GM12878 (cell line): ENCODE results near the gene RARRES1. TPM values are rescaled to one million over a fixed set of nuclear protein-coding genes. Genes with fewer than 3 reads are reported as not detected.

Experiments used
- ATAC-seq: fragments of 200-7000 bp; cut with Tn5 transposase; 3 replicates; pipeline ENCODE4 v1.9.1; 2020; ENCODE audit warnings: mild to moderate bottlenecking, moderate library complexity
- BruUV-seq: library from RNA; stranded (reverse); fragments of 400-500 nt; replicated peaks from 2 replicates; lab custom pipeline; 2021; lab: Mats Ljungman, UMichigan
- CTCF ChIA-PET: fragments of 300-600 bp; sonication (Branson Sonifier 250); formaldehyde crosslinking; extraction: SDS; loops from one replicate; lab custom pipeline; 2021; ENCODE audit warnings: inconsistent platforms; lab: Yijun Ruan, JAX
- POLR2A ChIA-PET: fragments of 350-600 bp; formaldehyde crosslinking; extraction: SDS; loops from one replicate; lab custom pipeline; 2021; ENCODE audit warnings: inconsistent platforms; lab: Charles Lee
- RAD21 ChIA-PET: fragments of 300-600 bp; sonication (Branson Sonifier 250); formaldehyde crosslinking; loops from one replicate; lab custom pipeline; 2023; ENCODE audit warnings: antibody characterized with exemption; ENCODE audit not compliant: unreplicated experiment; lab: Charles Lee
- SMC1A ChIA-PET: fragments of 300-600 bp; sonication (Branson Sonifier 250); formaldehyde crosslinking; loops from one replicate; lab custom pipeline; 2023; ENCODE audit not compliant: unreplicated experiment, uncharacterized antibody; lab: Charles Lee
- DNase-seq: peaks from one replicate; pipeline ENCODE4 v3.0.0-alpha.2; 2011; ENCODE audit warnings: low read depth, low spot score
- FAIRE-seq: peaks from 3 replicates; lab custom pipeline; 2011; peaks lifted over from hg19 to GRCh38; lab: Jason Lieb, UNC
- H2AFZ ChIP-seq: 2 replicates; pipeline ENCODE4 v1.6.0; 2011; ENCODE audit warnings: low read depth, low read length, control low read depth; ENCODE audit not compliant: control insufficient read depth
- H3K27ac ChIP-seq: 2 replicates; pipeline ENCODE4 v1.5.1; 2011; ENCODE audit warnings: control low read depth; ENCODE audit not compliant: control insufficient read depth, insufficient read depth
- H3K27me3 ChIP-seq, 2 experiments: replicated peaks in 1 of 2; 2 replicates each; pipeline versions ENCODE4 v1.6.0 to v1.6.1; 2011; ENCODE audit warnings: low read length in 1 of 2; ENCODE audit not compliant: control insufficient read depth in 2 of 2, insufficient read depth in 2 of 2
- H3K36me3 ChIP-seq, 2 experiments: 2 replicates each; pipeline ENCODE4 v1.5.1; 2011; ENCODE audit warnings: low read length in 1 of 2; ENCODE audit not compliant: control insufficient read depth in 2 of 2, insufficient read depth in 2 of 2
- H3K4me1 ChIP-seq: 2 replicates; pipeline ENCODE4 v1.6.1; 2011; ENCODE audit warnings: mild to moderate bottlenecking, low read length, moderate library complexity, mixed read lengths; ENCODE audit not compliant: control insufficient read depth, insufficient read depth
- H3K4me2 ChIP-seq: 2 replicates; pipeline ENCODE4 v1.6.0; 2011; ENCODE audit warnings: control low read depth; ENCODE audit not compliant: control insufficient read depth, insufficient read depth
- H3K4me3 ChIP-seq: fragments of 200-600 bp; sonication (generic); 2 replicates; pipeline ENCODE4 v1.5.1; 2016
- H3K79me2 ChIP-seq: 2 replicates; pipeline ENCODE4 v1.6.0; 2011; ENCODE audit warnings: low read length; ENCODE audit not compliant: control insufficient read depth, insufficient read depth
- H3K9ac ChIP-seq: 2 replicates; pipeline ENCODE4 v1.8.0; 2011; ENCODE audit warnings: low read length, control low read depth, mixed read lengths; ENCODE audit not compliant: control insufficient read depth, insufficient read depth
- H3K9me3 ChIP-seq: replicated peaks from 3 replicates; pipeline ENCODE4 v1.5.1; 2011; ENCODE audit warnings: mild to moderate bottlenecking, low read length; ENCODE audit not compliant: control insufficient read depth, insufficient read depth
- H4K20me1 ChIP-seq: 2 replicates; pipeline ENCODE4 v1.6.0; 2011; ENCODE audit not compliant: control insufficient read depth, insufficient read depth
- EP300 ChIP-seq, 2 experiments: fragments of 150-350 bp in 1 of 2; IDR thresholded peaks; 2 replicates each; pipeline ENCODE4 v1.6.1; 2011 to 2012; ENCODE audit warnings: low read depth in 2 of 2, low read length in 2 of 2, borderline replicate concordance in 1 of 2, improper control_type of control experiment in 1 of 2, inconsistent platforms in 1 of 2; ENCODE audit not compliant: control insufficient read depth in 1 of 2
- IKZF1 ChIP-seq: fragments of 450-650 bp; conservative IDR thresholded peaks from 2 replicates; pipeline ENCODE4 v1.6.1; 2017; ENCODE audit warnings: antibody characterized with exemption, mild to moderate bottlenecking
- JUNB ChIP-seq: IDR thresholded peaks from 2 replicates; pipeline ENCODE4 v1.6.1; 2016; ENCODE audit warnings: antibody characterized with exemption, mild to moderate bottlenecking
- MYC ChIP-seq: IDR thresholded peaks from 2 replicates; pipeline ENCODE4 v1.6.1; 2011; ENCODE audit warnings: mild to moderate bottlenecking, low read length, moderate library complexity, inconsistent platforms; ENCODE audit not compliant: insufficient read depth, insufficient replicate concordance, insufficient read length, severe bottlenecking
- SIX5 ChIP-seq: IDR thresholded peaks from 2 replicates; pipeline ENCODE4 v1.6.1; 2011; ENCODE audit warnings: mild to moderate bottlenecking, low read depth, low read length, moderate library complexity; ENCODE audit not compliant: severe bottlenecking
- TARDBP ChIP-seq: IDR thresholded peaks from 2 replicates; pipeline ENCODE4 v1.6.1; 2016; ENCODE audit warnings: borderline replicate concordance
- YY1 ChIP-seq: IDR thresholded peaks from 2 replicates; pipeline ENCODE4 v1.6.1; 2011; ENCODE audit warnings: low read depth, mild to moderate bottlenecking, low read length
- ZNF622 ChIP-seq: fragments of 450-650 bp; IDR thresholded peaks from 2 replicates; pipeline ENCODE4 v1.6.1; 2017; ENCODE audit warnings: mild to moderate bottlenecking, inconsistent platforms
- WGBS: methylation state at CpG from one replicate; pipeline ENCODE4 v1.1.6; 2016; ENCODE audit warnings: low lambda C conversion rate; ENCODE audit not compliant: insufficient replicate concordance, insufficient coverage; ENCODE audit errors: missing lambda C conversion rate; 5-methylcytosine and 5-hydroxymethylcytosine counted together
- in situ Hi-C: fragments of 300-500 bp; cut with MboI; formaldehyde crosslinking; loops from 9 replicates; pipeline ENCODE4 v1.14.3; 2018; ENCODE audit warnings: mixed read lengths
- intact Hi-C: fragments of 100-400 bp; cut with micrococcal nuclease; formaldehyde crosslinking; loops from one replicate; pipeline ENCODE4 v1.14.2; 2022; ENCODE audit not compliant: unreplicated experiment
- polyA plus RNA-seq, 11 experiments: library from polyadenylated mRNA; depleted of rRNA in 4 of 11; unstranded in 6 of 11; stranded (reverse) in 5 of 11; fragments of >200 nt; fragmentation: Nextera tagmentation in 4 of 11; fragmentation: Illumina TruSeq in 1 of 11; extraction: Ambion mirVana in 4 of 11; extraction: Trizol in 1 of 11; gene quantifications; 1 replicate in 1 of 11; 2 replicates in 10 of 11; pipeline versions ENCODE4 v1.2.1 to v1.2.3, GENCODE V29; 2011 to 2016; ENCODE audit warnings: inconsistent platforms in 2 of 11, missing spikeins in 2 of 11, low read depth in 1 of 11
- total RNA-seq, 4 experiments: library from RNA; depleted of rRNA in 3 of 4; stranded (reverse); fragments of >200 nt in 3 of 4; fragmentation: Illumina TruSeq in 1 of 4; extraction: Trizol in 1 of 4; gene quantifications; 2 replicates each; pipeline versions ENCODE4 v1.2.1 to v1.2.3, GENCODE V29; 2013 to 2021
- TF ChIP-seq, protein P1 (sequence below): IDR thresholded peaks from 2 replicates; pipeline ENCODE4 v1.6.1; 2011; ENCODE audit warnings: borderline replicate concordance, low read depth, mild to moderate bottlenecking, moderate library complexity, mixed read lengths, low read length; ENCODE audit not compliant: insufficient read depth; ENCODE audit errors: extremely low read length
- TF ChIP-seq, protein P2 (sequence below): IDR thresholded peaks from 2 replicates; pipeline ENCODE4 v1.6.1; 2012; ENCODE audit warnings: low read depth, low read length, improper control_type of control experiment

RARRES1 gene
- total and polyA plus RNA-seq, 10 of the 15 experiments (the other 5 are each of a cell fraction or from before 2014, with no cell fraction given), result 0.02 to 0.83 (median 0.63) TPM; not detected in 7

DNA sequence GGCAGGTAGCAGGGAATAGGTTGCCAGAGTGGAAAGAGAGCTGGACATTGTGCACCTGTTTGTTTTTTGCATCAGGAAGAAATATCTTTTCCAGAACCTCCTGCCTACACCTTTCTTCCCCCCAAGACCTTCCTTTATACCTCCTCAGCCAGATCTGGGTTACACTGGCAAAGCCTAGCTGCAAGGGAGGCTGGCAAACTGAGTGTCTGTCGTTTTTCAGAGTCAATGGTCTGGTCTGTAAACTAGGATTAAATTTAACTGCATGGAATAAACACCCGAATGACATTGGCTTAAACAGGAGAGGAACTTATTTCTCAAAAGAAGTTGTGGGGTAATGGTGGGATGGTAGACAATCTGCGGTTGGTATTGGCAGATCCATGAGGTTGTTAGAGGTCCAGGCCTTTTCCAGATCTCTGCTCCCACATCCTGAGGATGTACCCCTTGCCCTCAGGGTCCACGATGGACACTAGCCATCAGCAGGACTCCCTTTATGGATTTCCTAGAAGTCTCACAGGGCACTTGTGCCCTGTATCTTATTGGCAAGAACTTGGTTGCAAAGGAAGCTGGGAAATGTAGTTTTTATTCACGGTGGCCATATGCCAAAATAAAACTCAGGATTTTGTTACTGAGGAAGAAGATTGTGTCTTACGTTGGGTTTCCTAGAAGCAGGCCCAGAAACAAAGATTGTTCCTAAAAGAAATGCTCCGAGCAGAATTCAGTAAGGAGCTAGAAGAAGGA lies 3.2 kb upstream of the RARRES1 start:
- Histone ChIP-seq H3K9me3 (no peaks in the 10 kb centered on the region), H3K4me2 (no peak overlapping the region), H2AFZ (no peak overlapping the region), H3K27me3 (no peaks in the 10 kb centered on the region), H3K36me3 (no peaks in the 10 kb centered on the region), H3K79me2 (no peaks in the 10 kb centered on the region), H3K27ac (no peak overlapping the region), H3K4me1 (peaks cover 5% of the 10 kb centered on the region)
- POLR2A ChIA-PET, result no interaction called here
- in situ Hi-C loops (no loop called here), intact Hi-C loops (no loop called here)
- 68% methylated on average over 7 of the region's 7 CpGs for WGBS
- SMC1A ChIA-PET, result interaction anchor here (1.2 kb wide), 1 partner anchor 14 kb away, joined by 3 read pairs; no protein-coding TSS in a partner anchor
- ATAC-seq (no peak), FAIRE-seq (no peak), DNase-seq (no peak)
- RAD21 ChIA-PET, result no interaction called here
- no TSS peak for BruUV-seq
- TF ChIP-seq IKZF1, result no peak
- peak; percentile 31; the same call in 1 of the 2 replicates for TF ChIP-seq YY1
- TF ChIP-seq TARDBP, result no peak
- no peak for TF ChIP-seq JUNB
- no peak for TF ChIP-seq ZNF622
- no peak for TF ChIP-seq EP300 (IDR thresholded peaks at IDR 0.05; ENCODE audit: borderline replicate concordance in 1 of 2, control insufficient read depth in 1 of 2, low read depth in 2 of 2, low read length in 2 of 2)
- TF ChIP-seq MYC, result no peak
- TF ChIP-seq, protein P1, sequence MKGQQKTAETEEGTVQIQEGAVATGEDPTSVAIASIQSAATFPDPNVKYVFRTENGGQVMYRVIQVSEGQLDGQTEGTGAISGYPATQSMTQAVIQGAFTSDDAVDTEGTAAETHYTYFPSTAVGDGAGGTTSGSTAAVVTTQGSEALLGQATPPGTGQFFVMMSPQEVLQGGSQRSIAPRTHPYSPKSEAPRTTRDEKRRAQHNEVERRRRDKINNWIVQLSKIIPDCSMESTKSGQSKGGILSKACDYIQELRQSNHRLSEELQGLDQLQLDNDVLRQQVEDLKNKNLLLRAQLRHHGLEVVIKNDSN, result no peak
- TF ChIP-seq SIX5, result peak; percentile 37
- TF ChIP-seq, protein P2, sequence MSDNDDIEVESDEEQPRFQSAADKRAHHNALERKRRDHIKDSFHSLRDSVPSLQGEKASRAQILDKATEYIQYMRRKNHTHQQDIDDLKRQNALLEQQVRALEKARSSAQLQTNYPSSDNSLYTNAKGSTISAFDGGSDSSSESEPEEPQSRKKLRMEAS, result no peak
- TF ChIP-seq, all 136 proteins: peak for 2
- Histone ChIP-seq H3K4me3 (no peak overlapping the region), H3K9ac (no peak overlapping the region), H4K20me1 (no peaks in the 10 kb centered on the region)
- CTCF ChIA-PET, result interaction anchor here (1.1 to 3.4 kb wide), 2 partner anchors 8 to 56 kb away, joined by 4 to 22 read pairs; no protein-coding TSS in a partner anchor
